SK-N-SH treated with all-trans-retinoic acid at 6 μM for 48 hours (cell line): ENCODE data around the gene TTC12.

Experiments
- ARNTL ChIP-seq: fragments of 450-650 bp; formaldehyde crosslinking; IDR thresholded peaks from 2 replicates; pipeline ENCODE4 v1.5.0; 2020; ENCODE audit warnings: low read depth, mild to moderate bottlenecking, moderate library complexity, borderline replicate concordance
- CREB5 ChIP-seq: fragments of 250-450 bp; sonication (Bioruptor Pico); IDR thresholded peaks from 2 replicates; pipeline ENCODE4 v1.5.1; 2020; ENCODE audit warnings: low read depth, mild to moderate bottlenecking, moderate library complexity
- ISL1 ChIP-seq: fragments of 250-450 bp; sonication (Bioruptor Pico); IDR thresholded peaks from 2 replicates; pipeline ENCODE4 v2.1.2; 2022; ENCODE audit warnings: mild to moderate bottlenecking, moderate library complexity
- TSHZ2 ChIP-seq: fragments of 250-450 bp; sonication (Bioruptor Pico); IDR thresholded peaks from 2 replicates; pipeline ENCODE4 v1.5.0; 2020; ENCODE audit warnings: mild to moderate bottlenecking, moderate library complexity
- ZFP30 ChIP-seq: fragments of 450-650 bp; formaldehyde crosslinking; IDR thresholded peaks from 2 replicates; pipeline ENCODE4 v1.5.0; 2022; ENCODE audit warnings: mild to moderate bottlenecking, moderate library complexity

- TF ChIP-seq ARNTL (CRISPR knock-in tag) (no peak), CREB5 (CRISPR knock-in tag) (no peak), TSHZ2 (CRISPR knock-in tag) (no peak), ISL1 (CRISPR knock-in tag) (no peak), ZFP30 (CRISPR knock-in tag) (no peak)
Observed at GRCh38 chr11:113373981-113374560, 59.7 kb downstream of the TTC12 start.
